OCI-LY3 (cell line): ENCODE measurements around the gene DCC.

Experiments used
- EZH2phosphoT487 ChIP-seq: fragments of 200-600 bp; shearing (Covaris generic); IDR thresholded peaks from 2 replicates; pipeline ENCODE4 v1.6.1; 2018; ENCODE audit warnings: antibody characterized with exemption, mixed run types, low read depth
- TF ChIP-seq, protein P1 (sequence below): fragments of 200-600, 300-600 bp; sonication (generic); IDR thresholded peaks from 2 replicates; pipeline ENCODE4 v1.5.1; 2014; ENCODE audit warnings: antibody characterized with exemption, low read length, low read depth

DNA sequence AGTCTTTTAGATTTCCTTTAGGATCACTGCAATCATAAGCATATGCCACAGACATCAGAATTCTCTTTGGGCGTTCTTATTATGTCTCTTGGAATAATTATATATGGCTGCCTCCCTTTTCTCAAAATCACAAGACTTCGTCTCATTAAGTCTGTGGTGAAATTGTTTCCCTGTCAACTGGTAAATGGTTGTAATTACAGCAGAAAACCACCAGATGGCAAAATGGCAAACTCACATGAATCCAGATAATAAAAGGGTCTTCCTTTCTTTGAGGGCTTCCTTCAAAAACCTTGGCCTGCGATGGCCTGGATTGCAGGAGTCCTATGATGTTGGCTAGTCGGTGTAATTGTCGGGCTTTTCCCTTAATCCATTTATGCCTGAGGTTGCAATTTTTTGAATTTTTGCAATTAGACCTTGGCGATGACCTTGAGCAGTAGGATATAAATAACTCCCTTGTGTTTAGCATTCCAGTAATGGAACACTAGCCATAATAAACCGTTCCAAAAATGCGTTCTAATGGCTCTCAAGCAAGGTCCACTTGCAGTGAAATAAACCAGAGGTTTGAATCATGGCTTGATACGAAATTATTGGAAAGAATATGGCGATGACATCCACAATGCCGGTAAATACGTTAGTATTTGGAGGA, 1228.1 kb downstream of the DCC start:
- TF ChIP-seq, protein P1, sequence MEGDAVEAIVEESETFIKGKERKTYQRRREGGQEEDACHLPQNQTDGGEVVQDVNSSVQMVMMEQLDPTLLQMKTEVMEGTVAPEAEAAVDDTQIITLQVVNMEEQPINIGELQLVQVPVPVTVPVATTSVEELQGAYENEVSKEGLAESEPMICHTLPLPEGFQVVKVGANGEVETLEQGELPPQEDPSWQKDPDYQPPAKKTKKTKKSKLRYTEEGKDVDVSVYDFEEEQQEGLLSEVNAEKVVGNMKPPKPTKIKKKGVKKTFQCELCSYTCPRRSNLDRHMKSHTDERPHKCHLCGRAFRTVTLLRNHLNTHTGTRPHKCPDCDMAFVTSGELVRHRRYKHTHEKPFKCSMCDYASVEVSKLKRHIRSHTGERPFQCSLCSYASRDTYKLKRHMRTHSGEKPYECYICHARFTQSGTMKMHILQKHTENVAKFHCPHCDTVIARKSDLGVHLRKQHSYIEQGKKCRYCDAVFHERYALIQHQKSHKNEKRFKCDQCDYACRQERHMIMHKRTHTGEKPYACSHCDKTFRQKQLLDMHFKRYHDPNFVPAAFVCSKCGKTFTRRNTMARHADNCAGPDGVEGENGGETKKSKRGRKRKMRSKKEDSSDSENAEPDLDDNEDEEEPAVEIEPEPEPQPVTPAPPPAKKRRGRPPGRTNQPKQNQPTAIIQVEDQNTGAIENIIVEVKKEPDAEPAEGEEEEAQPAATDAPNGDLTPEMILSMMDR: peak; percentile 91
- TF ChIP-seq EZH2phosphoT487: no peak
